CMK (cell line): ENCODE results near the gene BHLHE23.
"Not testable (repeated sequence)": the region's sequence is repeated elsewhere in the genome, so short reads cannot be mapped to it uniquely, and the experiment has no call there.

Experiments
- DNase-seq: peaks from one replicate; pipeline ENCODE4 v3.0.0-alpha.2; 2010; ENCODE audit warnings: low read depth

The BHLHE23 gene

GRCh38 chr20:62960446-62961309 lies 46.1 kb downstream of the BHLHE23 start:
- not testable (repeated sequence) for DNase-seq

- DNase-seq, result no peak
Measured at GRCh38 chr20:62959998-62960436, 46.7 kb downstream of the BHLHE23 start.

GRCh38 chr20:62959101-62959971 lies 47.4 kb downstream of the BHLHE23 start:
- no peak for DNase-seq

GRCh38 chr20:62958388-62959100 lies 48.2 kb downstream of the BHLHE23 start:
- no peak for DNase-seq

GRCh38 chr20:62957136-62958117 lies 49.3 kb downstream of the BHLHE23 start:
- no peak for DNase-seq

GRCh38 chr20:62956387-62957135 lies 50.2 kb downstream of the BHLHE23 start:
- no peak for DNase-seq
